ENCODE results near the gene LCE6A.

DNA sequence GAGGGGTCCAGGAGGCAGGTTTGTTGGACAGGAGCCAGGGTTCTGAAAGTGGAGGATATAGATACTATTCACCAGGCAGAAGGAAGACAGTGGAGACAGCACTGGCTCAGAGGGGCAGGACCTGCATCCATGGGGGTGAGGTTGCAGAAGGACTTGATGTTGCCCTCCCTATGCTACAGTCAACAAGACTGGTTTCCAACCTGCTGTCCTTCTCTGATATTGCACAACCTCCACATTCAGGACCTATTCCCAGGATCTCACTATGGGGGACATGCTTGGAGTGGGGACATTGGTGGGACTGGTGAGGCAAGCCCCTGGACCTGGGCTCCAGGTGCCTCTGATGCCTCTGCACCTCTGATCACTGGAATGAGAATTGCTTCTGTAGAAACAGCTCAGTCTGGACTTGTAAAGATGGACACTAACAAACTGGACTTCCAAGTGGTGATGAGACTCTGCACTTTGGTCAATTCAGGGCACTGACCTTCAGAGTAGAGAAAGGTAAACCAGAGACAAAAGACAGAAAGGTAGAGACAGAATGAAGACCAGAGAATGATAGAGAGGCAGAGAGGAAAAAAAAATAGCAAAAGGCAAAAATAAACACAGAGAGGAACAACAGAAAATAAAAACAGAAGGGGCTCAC lies 37.0 kb downstream of the LCE6A start:
- TF ChIP-seq, protein P1, sequence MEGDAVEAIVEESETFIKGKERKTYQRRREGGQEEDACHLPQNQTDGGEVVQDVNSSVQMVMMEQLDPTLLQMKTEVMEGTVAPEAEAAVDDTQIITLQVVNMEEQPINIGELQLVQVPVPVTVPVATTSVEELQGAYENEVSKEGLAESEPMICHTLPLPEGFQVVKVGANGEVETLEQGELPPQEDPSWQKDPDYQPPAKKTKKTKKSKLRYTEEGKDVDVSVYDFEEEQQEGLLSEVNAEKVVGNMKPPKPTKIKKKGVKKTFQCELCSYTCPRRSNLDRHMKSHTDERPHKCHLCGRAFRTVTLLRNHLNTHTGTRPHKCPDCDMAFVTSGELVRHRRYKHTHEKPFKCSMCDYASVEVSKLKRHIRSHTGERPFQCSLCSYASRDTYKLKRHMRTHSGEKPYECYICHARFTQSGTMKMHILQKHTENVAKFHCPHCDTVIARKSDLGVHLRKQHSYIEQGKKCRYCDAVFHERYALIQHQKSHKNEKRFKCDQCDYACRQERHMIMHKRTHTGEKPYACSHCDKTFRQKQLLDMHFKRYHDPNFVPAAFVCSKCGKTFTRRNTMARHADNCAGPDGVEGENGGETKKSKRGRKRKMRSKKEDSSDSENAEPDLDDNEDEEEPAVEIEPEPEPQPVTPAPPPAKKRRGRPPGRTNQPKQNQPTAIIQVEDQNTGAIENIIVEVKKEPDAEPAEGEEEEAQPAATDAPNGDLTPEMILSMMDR (IDR thresholded peaks at IDR 0.05): no peak
- TF ChIP-seq POLR2A (IDR thresholded peaks at IDR 0.05) (no peak), EP300 (IDR thresholded peaks at IDR 0.05; ENCODE audit: low read depth) (no peak), POLR2AphosphoS5 (IDR thresholded peaks at IDR 0.05) (no peak)
